Medulla oblongata (tissue), 1 donor: ENCODE measurements around the gene UGT2B15.
"Not testable (repeated sequence)": the region's sequence is repeated elsewhere in the genome, so short reads cannot be mapped to it uniquely, and the experiment has no call there.

ENCODE experiments used
- DNase-seq: peaks from one replicate; pipeline ENCODE4 v3.0.0-alpha.2; 2015; ENCODE audit errors: extremely low spot score

UGT2B15 gene

GRCh38 chr4:68655764-68656444, 14.5 kb downstream of the UGT2B15 start:
- DNase-seq: no peak

DNA sequence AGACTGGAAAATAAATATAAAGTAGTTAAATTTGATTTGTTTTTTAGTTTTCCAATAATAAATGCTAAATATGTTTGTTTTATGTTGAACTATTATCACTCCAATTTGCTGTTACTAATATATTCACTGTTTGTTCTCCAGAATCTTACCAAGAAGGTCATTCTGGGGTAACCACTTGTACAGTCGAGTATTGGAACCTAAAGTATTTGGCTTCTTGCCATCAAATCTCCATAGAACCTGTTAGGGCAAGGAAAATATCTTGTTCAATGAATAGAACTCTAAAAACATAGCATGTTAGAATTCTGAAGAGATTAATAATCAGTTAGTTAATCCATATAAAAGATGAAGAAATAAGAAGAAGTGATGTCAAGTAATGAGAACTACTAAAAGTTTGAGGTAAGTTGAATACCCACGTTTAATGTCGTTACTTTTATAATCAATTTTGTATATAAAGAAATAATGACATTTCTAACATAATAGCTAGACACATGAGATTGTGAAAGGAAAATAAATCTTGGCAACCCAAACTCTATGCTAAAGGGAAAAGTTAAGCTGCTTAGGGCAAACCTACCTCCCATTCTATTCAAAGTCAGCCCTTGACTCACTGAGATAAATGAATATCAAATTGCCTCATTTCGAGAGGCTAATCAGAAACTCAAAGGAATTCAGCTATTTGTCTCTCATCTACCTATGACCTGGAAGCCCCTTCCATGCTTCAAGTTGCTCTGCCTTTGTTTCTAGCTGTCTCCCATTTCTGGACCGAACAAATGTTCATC, 15.3 kb downstream of the UGT2B15 start:
- DNase-seq: no peak

- DNase-seq: no peak
Measured at GRCh38 chr4:68651932-68652331, 18.5 kb downstream of the UGT2B15 start.

DNA sequence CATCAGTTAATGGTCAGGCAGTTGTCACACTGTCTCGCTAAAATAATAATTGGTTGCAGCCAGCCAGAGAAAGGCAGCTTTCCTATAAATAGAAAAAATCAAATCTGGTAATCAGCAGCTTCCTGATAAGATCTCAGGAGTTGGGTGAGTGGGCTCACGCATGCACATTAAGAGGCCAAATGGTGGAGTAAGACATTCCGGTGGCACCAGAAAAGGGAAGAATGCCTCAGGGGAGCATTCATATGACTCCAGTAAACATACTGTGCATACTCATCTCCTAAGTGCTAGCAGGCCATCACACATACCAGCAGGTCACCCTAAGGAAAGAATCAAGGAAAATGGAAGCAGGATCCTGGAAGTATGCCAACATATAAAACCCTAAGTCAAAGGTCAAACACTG, 40.1 kb downstream of the UGT2B15 start:
- DNase-seq: no peak

DNA sequence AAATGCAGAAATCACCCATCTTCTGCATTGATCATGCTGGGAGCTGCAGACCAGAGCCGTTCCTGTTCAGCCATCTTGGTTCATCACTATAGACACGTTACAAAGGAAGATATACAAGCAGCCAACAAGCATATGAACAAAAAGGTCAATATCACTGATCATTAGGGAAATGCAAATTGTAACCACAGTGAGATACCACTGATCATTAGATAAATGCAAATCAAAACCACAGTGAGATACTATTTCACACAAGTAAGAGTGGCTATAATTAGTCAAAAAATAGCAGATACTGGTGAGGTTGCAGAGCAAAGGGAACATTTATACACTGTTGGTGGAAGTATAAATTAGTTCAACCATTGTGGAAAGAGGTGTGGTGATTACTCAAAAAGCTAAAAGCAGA, 47.7 kb downstream of the UGT2B15 start:
- not testable (repeated sequence) for DNase-seq

DNA sequence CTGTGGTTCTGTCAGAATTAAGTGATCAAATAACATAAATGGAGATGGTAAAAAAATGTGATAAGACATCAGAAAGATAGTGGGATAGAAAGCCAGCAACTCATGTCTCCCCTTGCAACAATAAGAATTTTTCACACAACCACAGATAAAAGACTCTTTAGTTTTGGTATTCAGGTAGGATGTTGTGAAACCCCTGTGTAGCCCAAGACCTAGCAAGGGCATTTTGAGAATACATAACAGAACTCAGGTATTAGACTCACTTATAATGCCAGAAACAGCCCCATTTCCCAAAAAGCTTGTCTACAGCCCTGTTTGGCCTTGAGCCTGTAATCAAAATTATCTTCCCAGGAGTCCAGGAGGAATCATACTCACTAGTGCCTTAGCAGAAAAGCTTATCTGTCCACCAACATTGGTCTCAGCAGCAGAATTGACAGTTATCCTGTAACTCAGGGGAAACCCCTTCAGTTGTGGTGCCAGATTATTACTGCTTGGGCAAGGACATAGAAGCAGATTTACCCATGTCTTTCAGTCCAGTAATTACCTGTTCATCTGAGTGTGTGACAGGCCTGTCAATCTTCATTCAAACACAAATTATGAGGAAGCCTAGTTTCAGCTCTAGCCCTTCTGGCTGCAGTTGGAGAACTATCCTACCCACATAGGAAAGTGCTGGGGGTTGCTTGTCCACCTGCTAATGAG, 53.3 kb downstream of the UGT2B15 start:
- no peak for DNase-seq

GRCh38 chr4:68615699-68616422, 54.6 kb downstream of the UGT2B15 start:
- DNase-seq: no peak

DNA sequence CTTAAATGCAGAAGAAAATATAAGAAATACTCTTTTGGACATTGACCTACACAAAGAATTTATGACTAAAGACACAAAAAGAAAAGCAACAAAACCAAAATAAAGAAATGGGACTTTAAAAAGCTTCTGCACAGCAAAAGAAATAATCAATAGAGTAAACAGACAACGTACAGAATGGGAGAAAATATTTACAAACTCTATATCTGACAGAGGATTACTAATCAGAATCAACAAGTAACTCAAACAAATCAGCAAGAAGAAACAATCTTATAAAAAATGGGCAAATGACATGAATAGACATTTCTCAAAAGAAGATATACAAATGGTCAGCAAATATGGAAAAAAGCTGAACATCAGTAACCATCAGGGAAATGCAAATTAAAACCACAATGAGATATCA, 56.7 kb downstream of the UGT2B15 start:
- DNase-seq: no peak

DNA sequence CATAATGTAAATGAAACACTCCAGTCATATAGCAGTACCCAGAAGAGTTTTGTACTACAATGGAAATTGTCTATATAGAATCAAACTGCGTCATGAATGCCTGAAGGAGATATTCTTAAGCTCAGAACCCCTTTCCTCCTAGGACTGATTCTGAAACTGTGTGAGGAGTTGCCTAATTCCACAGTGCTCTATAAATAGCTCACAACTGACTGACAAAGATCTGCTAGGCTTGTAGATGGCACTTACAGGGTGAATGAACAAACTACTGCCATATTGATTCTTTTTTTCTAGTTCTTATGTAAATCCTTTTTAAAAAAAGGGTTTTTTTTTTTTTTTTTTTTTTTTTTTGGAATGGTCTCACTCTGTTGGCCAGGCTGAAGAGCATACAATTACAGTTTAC, 64.2 kb downstream of the UGT2B15 start:
- peak; percentile 29 for DNase-seq

- no peak for DNase-seq
Measured at GRCh38 chr4:68599150-68599549, 71.3 kb downstream of the UGT2B15 start.

GRCh38 chr4:68597482-68597881, 73.0 kb downstream of the UGT2B15 start:
- no peak for DNase-seq
